K562 (cell line): ENCODE measurements around the gene ADAM10. TPM values are rescaled to one million over a fixed set of nuclear protein-coding genes. Genes with fewer than 3 reads are reported as not detected.

Experiments
- ATAC-seq: fragments of 200-7000 bp; cut with Tn5 transposase; 3 replicates; pipeline ENCODE4 v1.9.1; 2020; ENCODE audit warnings: moderate library complexity
- BruUV-seq: library from RNA; stranded (reverse); fragments of 400-500 nt; replicated peaks from 2 replicates; lab custom pipeline; 2021; lab: Mats Ljungman, UMichigan
- CTCF ChIA-PET: fragments of 300-600 bp; formaldehyde crosslinking; extraction: SDS; loops from one replicate; lab custom pipeline; 2021; ENCODE audit warnings: low intra/inter-chr PET ratio; lab: Yijun Ruan, JAX
- POLR2A ChIA-PET: fragments of 300-600, 350-650 bp; sonication (Branson Sonifier 250); formaldehyde crosslinking; extraction: SDS; loops from one replicate; lab custom pipeline; 2021; ENCODE audit warnings: antibody characterized with exemption, inconsistent platforms; lab: Yijun Ruan, JAX
- DNase-seq, 4 experiments: peaks; one replicate each; pipeline versions ENCODE4 v3.0.0 to v3.0.0-alpha.2; 2011 to 2018; ENCODE audit warnings: low spot score in 3 of 4, mixed read lengths in 3 of 4; ENCODE audit errors: extremely low read depth in 1 of 4
- FAIRE-seq: peaks from 2 replicates; lab custom pipeline; 2011; peaks lifted over from hg19 to GRCh38; lab: Jason Lieb, UNC
- H2AFZ ChIP-seq: 2 replicates; pipeline ENCODE4 v1.6.0; 2011; ENCODE audit warnings: low read depth, low read length, control low read depth, inconsistent platforms
- H3K27ac ChIP-seq: fragments of 200-600 bp; 3 replicates; pipeline ENCODE4 v1.8.0; 2011; ENCODE audit warnings: low read depth, mild to moderate bottlenecking, control low read depth, inconsistent platforms, low read length, moderate library complexity, mixed read lengths; ENCODE audit errors: extremely low read depth
- H3K27me3 ChIP-seq, 2 experiments: fragments of 300-600 bp in 1 of 2; 2 replicates in 1 of 2; 3 replicates in 1 of 2; pipeline versions ENCODE4 v1.6.0 to v1.8.0; 2011; ENCODE audit warnings: inconsistent platforms in 2 of 2, low read length in 2 of 2, mild to moderate bottlenecking in 1 of 2, mixed read lengths in 1 of 2, moderate library complexity in 1 of 2; ENCODE audit not compliant: control insufficient read depth in 2 of 2, insufficient read depth in 2 of 2
- H3K36me3 ChIP-seq: fragments of 300-600 bp; 3 replicates; pipeline ENCODE4 v1.8.0; 2011; ENCODE audit warnings: mild to moderate bottlenecking, low read length, inconsistent platforms; ENCODE audit not compliant: control insufficient read depth, insufficient read depth
- H3K4me1 ChIP-seq, 2 experiments: fragments of 200-600 bp in 1 of 2; replicated peaks in 1 of 2; 2 replicates in 1 of 2; 3 replicates in 1 of 2; pipeline versions ENCODE4 v1.5.1 to v1.8.0; 2011; ENCODE audit warnings: inconsistent platforms in 2 of 2, low read length in 2 of 2, mild to moderate bottlenecking in 1 of 2, mixed read lengths in 1 of 2, moderate library complexity in 1 of 2; ENCODE audit not compliant: control insufficient read depth in 2 of 2, insufficient read depth in 2 of 2
- H3K4me2 ChIP-seq: 2 replicates; pipeline ENCODE4 v1.6.1; 2011; ENCODE audit warnings: low read length, control low read depth, inconsistent platforms, mixed read lengths; ENCODE audit not compliant: insufficient read depth
- H3K4me3 ChIP-seq: fragments of 200-600 bp; sonication (generic), shearing (Covaris generic); 2 replicates; pipeline ENCODE4 v1.5.1; 2016; ENCODE audit warnings: control low read depth, inconsistent platforms
- H3K79me2 ChIP-seq: fragments of 200-600 bp; 3 replicates; pipeline ENCODE4 v1.8.0; 2011; ENCODE audit warnings: low read length, inconsistent platforms; ENCODE audit not compliant: control insufficient read depth, insufficient read depth
- H3K9ac ChIP-seq, 2 experiments: 2 replicates each; pipeline versions ENCODE4 v1.6.0 to v1.6.1; 2011; ENCODE audit warnings: low read depth in 2 of 2, low read length in 2 of 2, control low read depth in 1 of 2, inconsistent platforms in 1 of 2, mild to moderate bottlenecking in 1 of 2, mixed read lengths in 1 of 2; ENCODE audit not compliant: insufficient read depth in 1 of 2
- H3K9me1 ChIP-seq: one replicate; pipeline ENCODE4 v1.6.0; 2011; ENCODE audit warnings: inconsistent platforms, mild to moderate bottlenecking, low read length, moderate library complexity; ENCODE audit not compliant: control insufficient read depth, insufficient read depth
- H3K9me3 ChIP-seq: replicated peaks from 2 replicates; pipeline ENCODE4 v1.5.1; 2011; ENCODE audit warnings: low read depth, low read length, inconsistent platforms; ENCODE audit not compliant: control insufficient read depth, insufficient read depth
- H4K20me1 ChIP-seq: replicated peaks from 2 replicates; pipeline ENCODE4 v1.6.1; 2011; ENCODE audit warnings: low read length, inconsistent platforms, mixed read lengths; ENCODE audit not compliant: control insufficient read depth, insufficient read depth
- EHMT2 ChIP-seq: fragments of 450-650 bp; IDR thresholded peaks from 2 replicates; pipeline ENCODE4 v1.6.1; 2018; ENCODE audit warnings: antibody characterized with exemption
- FOSL1 ChIP-seq: fragments of 200-800 bp; sonication (Bioruptor generic); conservative IDR thresholded peaks from 2 replicates; pipeline ENCODE4 v1.6.1; 2016; ENCODE audit warnings: missing genetic modification characterization, missing compliant biosample characterization
- FOXP1 ChIP-seq: sonication (generic); formaldehyde crosslinking; IDR thresholded peaks from 2 replicates; pipeline ENCODE4 v1.8.0; 2022; ENCODE audit warnings: mild to moderate bottlenecking, missing genetic modification reagents
- SAFB ChIP-seq: fragments of 200-400 bp; formaldehyde crosslinking; IDR thresholded peaks from 2 replicates; pipeline ENCODE4 v1.6.1; 2017; ENCODE audit warnings: low read depth, low read length, borderline replicate concordance
- SMAD4 ChIP-seq: fragments of 250-450 bp; sonication (Bioruptor Pico); conservative IDR thresholded peaks from 2 replicates; pipeline ENCODE4 v1.8.0; 2021; ENCODE audit warnings: inconsistent platforms, mild to moderate bottlenecking, moderate library complexity
- STAT5A ChIP-seq: IDR thresholded peaks from 2 replicates; pipeline ENCODE4 v1.6.1; 2012; ENCODE audit warnings: low read length, inconsistent platforms, borderline replicate concordance
- ZKSCAN3 ChIP-seq: fragments of 250-450 bp; sonication (Bioruptor Pico); IDR thresholded peaks from 2 replicates; pipeline ENCODE4 v1.4.0; 2020
- ZNF12 ChIP-seq: sonication (generic); formaldehyde crosslinking; IDR thresholded peaks from 2 replicates; pipeline ENCODE4 v1.4.0; 2020; ENCODE audit warnings: mild to moderate bottlenecking, missing genetic modification reagents
- ZNF23 ChIP-seq: fragments of 250-450 bp; sonication (Bioruptor Pico); IDR thresholded peaks from 2 replicates; pipeline ENCODE4 v1.4.0; 2020; ENCODE audit warnings: mild to moderate bottlenecking
- ZNF717 ChIP-seq: fragments of 250-450 bp; sonication (Bioruptor Pico); IDR thresholded peaks from 2 replicates; pipeline ENCODE4 v1.5.0; 2021
- ZNF75A ChIP-seq: fragments of 450-650 bp; formaldehyde crosslinking; IDR thresholded peaks from 2 replicates; pipeline ENCODE4 v1.4.0; 2020; ENCODE audit warnings: mild to moderate bottlenecking
- WGBS: fragments of 100-300 bp; shearing (Covaris generic); methylation state at CpG from one replicate; pipeline ENCODE4 v1.1.6; 2016; ENCODE audit warnings: low coverage, mixed read lengths; ENCODE audit not compliant: insufficient coverage; ENCODE audit errors: missing lambda C conversion rate; 5-methylcytosine and 5-hydroxymethylcytosine counted together
- in situ Hi-C: fragments of 300-500 bp; cut with MboI; formaldehyde crosslinking; loops from 4 replicates; pipeline ENCODE4 v1.15.0; 2018; ENCODE audit warnings: inconsistent platforms, mixed read lengths
- intact Hi-C: fragments of 100-400 bp; cut with micrococcal nuclease; formaldehyde crosslinking; loops from 2 replicates; pipeline ENCODE4 v1.14.2; 2022
- polyA plus RNA-seq, 8 experiments: library from polyadenylated mRNA; depleted of rRNA in 4 of 8; stranded (reverse) in 5 of 8; unstranded in 3 of 8; fragments of >200 nt; fragmentation: Nextera tagmentation in 2 of 8; fragmentation: Illumina TruSeq in 1 of 8; extraction: Ambion mirVana in 2 of 8; extraction: Trizol in 1 of 8; gene quantifications; 2 replicates each; pipeline versions ENCODE4 v1.2.1 to v1.2.3, GENCODE V29; 2011 to 2014; ENCODE audit warnings: inconsistent platforms in 1 of 8, missing spikeins in 1 of 8
- total RNA-seq, 7 experiments: library from RNA; depleted of rRNA in 6 of 7; stranded (reverse); fragments of >200 nt in 6 of 7; fragmentation: Illumina TruSeq in 2 of 7; extraction: Trizol in 2 of 7; gene quantifications; 2 replicates each; pipeline versions ENCODE4 v1.2.1 to v1.2.3, GENCODE V29; 2011 to 2021; ENCODE audit warnings: low replicate concordance in 1 of 7
- TF ChIP-seq, protein P1 (sequence below): fragments of 450-650 bp; IDR thresholded peaks from 2 replicates; pipeline ENCODE4 v1.6.1; 2017; ENCODE audit warnings: antibody characterized with exemption
- TF ChIP-seq, protein P2 (sequence below), 2 experiments: fragments of 150-350 bp in 1 of 2; IDR thresholded peaks; 2 replicates each; pipeline ENCODE4 v1.6.1; 2012 to 2016; ENCODE audit warnings: low read depth in 2 of 2, low read length in 2 of 2, mild to moderate bottlenecking in 1 of 2, moderate library complexity in 1 of 2
- TF ChIP-seq, protein P3 (sequence below): fragments of 450-650 bp; conservative IDR thresholded peaks from 2 replicates; pipeline ENCODE4 v1.6.1; 2016; ENCODE audit warnings: missing genetic modification characterization, low read depth, mild to moderate bottlenecking, missing compliant biosample characterization, moderate library complexity
- TF ChIP-seq, protein P4 (sequence below): sonication (generic); IDR thresholded peaks from 2 replicates; pipeline ENCODE4 v1.6.1; 2016

Gene ADAM10
- total and polyA plus RNA-seq, 9 of the 15 experiments (the other 6 are each of a cell fraction or from before 2014, with no cell fraction given), result 11.9 to 152 (median 57.3) TPM

DNA sequence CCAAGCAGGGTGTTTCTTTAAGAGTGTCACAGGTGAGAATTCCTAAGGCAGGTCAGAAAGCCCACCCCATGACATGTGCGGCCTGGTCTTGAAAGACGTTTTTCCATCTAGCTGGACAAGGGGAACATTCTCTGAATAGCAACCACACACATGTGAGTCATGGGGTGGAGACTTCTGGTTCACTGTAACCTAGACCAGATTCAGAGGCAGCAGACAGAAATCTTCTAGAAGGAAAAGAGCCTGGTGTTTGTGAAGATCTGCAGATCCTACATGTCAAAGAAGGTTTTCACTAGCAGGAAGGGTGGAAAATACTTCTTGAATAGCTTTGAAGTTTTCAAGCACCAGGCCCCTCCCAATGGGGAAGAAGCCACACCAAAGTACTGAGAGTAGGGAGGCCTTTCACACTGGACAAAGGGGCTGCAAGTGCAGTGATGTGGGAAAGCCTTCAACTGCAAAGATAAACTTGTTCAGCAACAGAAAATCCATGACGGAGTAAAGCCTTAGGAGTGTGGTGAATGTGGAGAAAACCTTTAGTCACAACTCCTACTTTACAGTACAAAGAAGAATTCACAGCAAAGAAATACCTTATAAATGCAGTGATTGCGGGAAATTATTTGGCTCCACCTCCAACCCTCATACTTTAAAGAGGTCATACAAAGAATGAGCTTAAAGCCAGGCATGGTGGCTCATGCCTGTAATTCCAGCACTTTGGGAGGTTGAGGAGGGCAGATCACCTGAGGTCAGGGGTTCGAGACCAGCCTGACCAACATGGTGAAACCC, 17.6 kb downstream of the ADAM10 start:
- Histone ChIP-seq H3K9ac (0 out of 4 replicates have a peak overlapping the region, but pooled peaks of 1 of the 2 experiments have one; percentile 2), H3K36me3 (peaks cover 6% of the 10 kb centered on the region; the same call in 2 of the 3 replicates), H3K9me1 (no peaks in the 10 kb centered on the region), H3K27me3 (no peaks in the 10 kb centered on the region), H3K79me2 (peaks cover 99% of the 10 kb centered on the region), H3K4me2 (no peak overlapping the region), H4K20me1 (peaks cover 25% of the 10 kb centered on the region), H3K4me3 (no peak overlapping the region), H3K4me1 (peaks cover 3 to 16% of the 10 kb centered on the region in 2 experiments; a peak in 3 of 5 replicates), H3K9me3 (no peaks in the 10 kb centered on the region), H3K27ac (no peak overlapping the region), H2AFZ (no peak overlapping the region)
- CTCF ChIA-PET, result no interaction called here
- in situ Hi-C loops (no loop called here), intact Hi-C loops (no loop called here)
- BruUV-seq, result no TSS peak
- ATAC-seq, result peak; percentile 62
- POLR2A ChIA-PET, result interaction anchor here (0.7 to 1.0 kb wide), 2 partner anchors 13 to 14 kb away, joined by 3 to 4 read pairs; no protein-coding TSS in a partner anchor
- peak; percentile 15 to 40 (median 18) for DNase-seq
- 45% methylated on average over 5 of the region's 5 CpGs for whole genome bisulfite sequencing
- peak; percentile 64 for FAIRE-seq
- TF ChIP-seq ZKSCAN3 (CRISPR knock-in tag) (no peak), STAT5A (no peak), SAFB (no peak), ZNF23 (CRISPR knock-in tag) (no peak), EHMT2 (no peak), ZNF75A (peak; percentile 89), FOXP1 (CRISPR knock-in tag) (no peak), FOSL1 (tag) (peak; percentile 38; the same call in 1 of the 2 replicates), SMAD4 (CRISPR knock-in tag) (no peak), ZNF717 (CRISPR knock-in tag) (no peak), ZNF12 (CRISPR knock-in tag) (no peak)
- TF ChIP-seq, protein P1, sequence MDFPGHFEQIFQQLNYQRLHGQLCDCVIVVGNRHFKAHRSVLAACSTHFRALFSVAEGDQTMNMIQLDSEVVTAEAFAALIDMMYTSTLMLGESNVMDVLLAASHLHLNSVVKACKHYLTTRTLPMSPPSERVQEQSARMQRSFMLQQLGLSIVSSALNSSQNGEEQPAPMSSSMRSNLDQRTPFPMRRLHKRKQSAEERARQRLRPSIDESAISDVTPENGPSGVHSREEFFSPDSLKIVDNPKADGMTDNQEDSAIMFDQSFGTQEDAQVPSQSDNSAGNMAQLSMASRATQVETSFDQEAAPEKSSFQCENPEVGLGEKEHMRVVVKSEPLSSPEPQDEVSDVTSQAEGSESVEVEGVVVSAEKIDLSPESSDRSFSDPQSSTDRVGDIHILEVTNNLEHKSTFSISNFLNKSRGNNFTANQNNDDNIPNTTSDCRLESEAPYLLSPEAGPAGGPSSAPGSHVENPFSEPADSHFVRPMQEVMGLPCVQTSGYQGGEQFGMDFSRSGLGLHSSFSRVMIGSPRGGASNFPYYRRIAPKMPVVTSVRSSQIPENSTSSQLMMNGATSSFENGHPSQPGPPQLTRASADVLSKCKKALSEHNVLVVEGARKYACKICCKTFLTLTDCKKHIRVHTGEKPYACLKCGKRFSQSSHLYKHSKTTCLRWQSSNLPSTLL, result no peak
- TF ChIP-seq, protein P2, sequence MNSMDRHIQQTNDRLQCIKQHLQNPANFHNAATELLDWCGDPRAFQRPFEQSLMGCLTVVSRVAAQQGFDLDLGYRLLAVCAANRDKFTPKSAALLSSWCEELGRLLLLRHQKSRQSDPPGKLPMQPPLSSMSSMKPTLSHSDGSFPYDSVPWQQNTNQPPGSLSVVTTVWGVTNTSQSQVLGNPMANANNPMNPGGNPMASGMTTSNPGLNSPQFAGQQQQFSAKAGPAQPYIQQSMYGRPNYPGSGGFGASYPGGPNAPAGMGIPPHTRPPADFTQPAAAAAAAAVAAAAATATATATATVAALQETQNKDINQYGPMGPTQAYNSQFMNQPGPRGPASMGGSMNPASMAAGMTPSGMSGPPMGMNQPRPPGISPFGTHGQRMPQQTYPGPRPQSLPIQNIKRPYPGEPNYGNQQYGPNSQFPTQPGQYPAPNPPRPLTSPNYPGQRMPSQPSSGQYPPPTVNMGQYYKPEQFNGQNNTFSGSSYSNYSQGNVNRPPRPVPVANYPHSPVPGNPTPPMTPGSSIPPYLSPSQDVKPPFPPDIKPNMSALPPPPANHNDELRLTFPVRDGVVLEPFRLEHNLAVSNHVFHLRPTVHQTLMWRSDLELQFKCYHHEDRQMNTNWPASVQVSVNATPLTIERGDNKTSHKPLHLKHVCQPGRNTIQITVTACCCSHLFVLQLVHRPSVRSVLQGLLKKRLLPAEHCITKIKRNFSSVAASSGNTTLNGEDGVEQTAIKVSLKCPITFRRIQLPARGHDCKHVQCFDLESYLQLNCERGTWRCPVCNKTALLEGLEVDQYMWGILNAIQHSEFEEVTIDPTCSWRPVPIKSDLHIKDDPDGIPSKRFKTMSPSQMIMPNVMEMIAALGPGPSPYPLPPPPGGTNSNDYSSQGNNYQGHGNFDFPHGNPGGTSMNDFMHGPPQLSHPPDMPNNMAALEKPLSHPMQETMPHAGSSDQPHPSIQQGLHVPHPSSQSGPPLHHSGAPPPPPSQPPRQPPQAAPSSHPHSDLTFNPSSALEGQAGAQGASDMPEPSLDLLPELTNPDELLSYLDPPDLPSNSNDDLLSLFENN (IDR thresholded peaks at IDR 0.05; ENCODE audit: low read depth in 2 of 2, low read length in 2 of 2), result no peak
- TF ChIP-seq, protein P3, sequence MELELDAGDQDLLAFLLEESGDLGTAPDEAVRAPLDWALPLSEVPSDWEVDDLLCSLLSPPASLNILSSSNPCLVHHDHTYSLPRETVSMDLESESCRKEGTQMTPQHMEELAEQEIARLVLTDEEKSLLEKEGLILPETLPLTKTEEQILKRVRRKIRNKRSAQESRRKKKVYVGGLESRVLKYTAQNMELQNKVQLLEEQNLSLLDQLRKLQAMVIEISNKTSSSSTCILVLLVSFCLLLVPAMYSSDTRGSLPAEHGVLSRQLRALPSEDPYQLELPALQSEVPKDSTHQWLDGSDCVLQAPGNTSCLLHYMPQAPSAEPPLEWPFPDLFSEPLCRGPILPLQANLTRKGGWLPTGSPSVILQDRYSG (tag), result no peak
- TF ChIP-seq, protein P4, sequence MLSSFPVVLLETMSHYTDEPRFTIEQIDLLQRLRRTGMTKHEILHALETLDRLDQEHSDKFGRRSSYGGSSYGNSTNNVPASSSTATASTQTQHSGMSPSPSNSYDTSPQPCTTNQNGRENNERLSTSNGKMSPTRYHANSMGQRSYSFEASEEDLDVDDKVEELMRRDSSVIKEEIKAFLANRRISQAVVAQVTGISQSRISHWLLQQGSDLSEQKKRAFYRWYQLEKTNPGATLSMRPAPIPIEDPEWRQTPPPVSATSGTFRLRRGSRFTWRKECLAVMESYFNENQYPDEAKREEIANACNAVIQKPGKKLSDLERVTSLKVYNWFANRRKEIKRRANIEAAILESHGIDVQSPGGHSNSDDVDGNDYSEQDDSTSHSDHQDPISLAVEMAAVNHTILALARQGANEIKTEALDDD, result 0 out of 2 replicates have a peak, but pooled peaks have one; percentile 14
